T-helper 2 cell treated with Interferon-gamma antibody and Interleukin-4, amounts not matched to agents 100 ng/mL and 5 ng/mL, for 36 hours (primary cell): Measurements from ENCODE around the gene UBE2E1. TPM values are rescaled to one million over a fixed set of nuclear protein-coding genes. Genes with fewer than 3 reads are reported as not detected.

Experiments
- intact Hi-C: fragments of 100-400 bp; cut with micrococcal nuclease; formaldehyde crosslinking; loops from one replicate; pipeline ENCODE4 v1.15.1; 2023
- total RNA-seq: library from RNA; stranded (reverse); gene quantifications from 2 replicates; pipeline ENCODE4 v1.2.3, GENCODE V29; 2022

UBE2E1 gene
- total RNA-seq, 1 donor from 2014 or later: 68.5 TPM

GRCh38 chr3:23795096-23795495, 10.7 kb upstream of the UBE2E1 start:
- intact Hi-C loops: no loop called here

- intact Hi-C loops: no loop called here
These were observed 9.2 kb upstream of the UBE2E1 start for GRCh38 chr3:23796518-23796917.

DNA sequence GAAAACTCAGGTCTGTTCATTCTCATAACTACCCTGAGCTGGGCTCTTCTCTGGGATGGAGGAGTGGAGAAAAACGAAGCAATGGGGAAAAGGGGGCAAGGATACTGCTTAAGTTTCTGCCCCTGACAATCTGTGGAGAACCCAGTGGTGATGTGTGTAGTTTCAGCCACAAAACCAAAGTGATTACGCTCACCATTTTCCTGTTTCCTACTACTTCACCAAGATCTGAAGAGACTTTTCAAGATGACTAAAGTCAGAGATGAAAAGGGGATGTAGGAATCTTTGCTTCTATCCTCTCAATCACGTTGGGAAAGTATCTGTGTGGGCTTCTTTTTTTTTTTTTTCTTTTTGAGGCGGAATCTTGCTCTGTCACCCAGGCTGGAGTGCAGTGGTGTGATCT, 8.3 kb upstream of the UBE2E1 start:
- intact Hi-C loops: no loop called here

GRCh38 chr3:23798456-23798855, 7.3 kb upstream of the UBE2E1 start:
- intact Hi-C loops: no loop called here

- intact Hi-C loops: no loop called here
These were observed 6.9 kb upstream of the UBE2E1 start for GRCh38 chr3:23798876-23799275.

GRCh38 chr3:23800731-23801130, 5.0 kb upstream of the UBE2E1 start:
- intact Hi-C loops: loop anchor here (10.0 kb wide), 1 partner anchor 356 kb away; no protein-coding TSS in a partner anchor

GRCh38 chr3:23804441-23805209, 1.1 kb upstream of the UBE2E1 start:
- intact Hi-C loops: loop anchor here (1.0 to 10.0 kb wide), 4 partner anchors 113 to 602 kb away; partner anchors contain the start of genes NR1D2, RPL15 and UBE2E2

DNA sequence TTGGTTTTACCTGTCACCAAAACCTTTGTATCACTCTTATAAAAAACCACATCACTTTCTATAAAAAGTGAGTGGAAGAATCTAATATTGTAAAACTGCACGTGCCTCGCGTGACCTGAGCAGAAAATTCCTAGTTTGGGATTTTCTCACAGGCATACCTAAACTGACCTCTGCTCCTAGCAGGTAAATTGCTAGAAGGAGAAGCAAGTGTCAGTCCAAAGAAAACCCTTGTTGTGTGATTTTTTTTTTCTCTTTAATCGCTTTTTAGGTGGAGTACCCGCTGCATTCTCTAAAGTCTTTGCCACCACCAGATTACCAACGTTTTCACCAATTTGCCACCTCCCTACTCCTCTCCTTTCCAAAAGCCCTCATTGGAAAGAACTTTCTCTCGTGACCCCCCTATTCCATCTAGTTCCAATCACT, 534 bp upstream of the UBE2E1 start:
- intact Hi-C loops: loop anchor here (1.0 to 10.0 kb wide), 4 partner anchors 112 to 603 kb away; partner anchors contain the start of genes NR1D2, RPL15 and UBE2E2

- intact Hi-C loops: loop anchor here (5.0 to 10.0 kb wide), 2 partner anchors 362 to 604 kb away; partner anchors contain the start of gene UBE2E2
These were observed 1.0 kb downstream of the UBE2E1 start for GRCh38 chr3:23806534-23807423.

- intact Hi-C loops: loop anchor here (5.0 to 10.0 kb wide), 2 partner anchors 363 to 605 kb away; partner anchors contain the start of gene UBE2E2
These were observed 1.8 kb downstream of the UBE2E1 start for GRCh38 chr3:23807424-23808015.

DNA sequence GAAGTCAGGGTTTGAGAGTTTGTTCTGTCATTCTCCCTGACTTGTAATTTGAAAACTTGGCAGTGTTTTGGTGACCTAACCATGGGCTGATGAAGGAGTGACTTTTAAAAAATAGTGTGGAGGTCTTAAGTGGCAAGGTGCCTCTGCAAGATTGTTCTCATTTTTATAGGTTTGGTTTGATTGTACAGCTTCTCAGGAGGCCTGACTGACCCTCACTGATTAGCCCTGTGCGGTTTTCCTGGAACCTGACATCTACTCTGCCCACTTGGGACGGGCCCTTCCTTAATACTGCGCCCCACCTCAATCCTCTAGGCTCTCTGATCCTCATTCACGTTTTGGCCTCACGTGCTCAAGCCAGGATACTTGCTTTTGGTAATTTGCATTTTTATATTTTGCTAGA, 2.8 kb downstream of the UBE2E1 start:
- intact Hi-C loops: loop anchor here (5.0 to 10.0 kb wide), 2 partner anchors 364 to 606 kb away; partner anchors contain the start of gene UBE2E2

DNA sequence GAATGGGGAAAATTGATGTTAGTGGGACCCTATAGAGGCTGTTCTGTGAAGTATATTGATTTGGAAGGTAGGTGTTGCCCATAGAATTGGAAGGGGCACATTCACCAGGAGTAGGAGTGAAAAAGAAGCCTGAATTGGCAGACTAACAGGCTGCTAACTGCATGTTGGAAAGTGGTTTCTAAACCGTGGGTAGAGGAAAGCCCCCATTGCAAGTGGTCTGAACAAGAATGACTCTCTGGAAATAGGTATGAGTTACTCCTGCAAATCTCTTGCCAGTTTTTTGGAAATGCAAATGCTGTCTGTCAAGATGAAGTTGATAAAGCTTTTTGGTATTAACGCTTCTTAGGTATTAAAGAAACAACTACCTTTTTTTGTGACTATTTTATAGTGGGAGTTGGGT, 3.5 kb downstream of the UBE2E1 start:
- intact Hi-C loops: loop anchor here (5.0 to 10.0 kb wide), 2 partner anchors 364 to 607 kb away; partner anchors contain the start of gene UBE2E2

- intact Hi-C loops: loop anchor here (1.0 to 10.0 kb wide), 5 partner anchors 92 to 608 kb away; partner anchors contain the start of genes NKIRAS1, NR1D2, RPL15 and UBE2E2
These were observed 4.1 kb downstream of the UBE2E1 start for GRCh38 chr3:23809840-23810342.

DNA sequence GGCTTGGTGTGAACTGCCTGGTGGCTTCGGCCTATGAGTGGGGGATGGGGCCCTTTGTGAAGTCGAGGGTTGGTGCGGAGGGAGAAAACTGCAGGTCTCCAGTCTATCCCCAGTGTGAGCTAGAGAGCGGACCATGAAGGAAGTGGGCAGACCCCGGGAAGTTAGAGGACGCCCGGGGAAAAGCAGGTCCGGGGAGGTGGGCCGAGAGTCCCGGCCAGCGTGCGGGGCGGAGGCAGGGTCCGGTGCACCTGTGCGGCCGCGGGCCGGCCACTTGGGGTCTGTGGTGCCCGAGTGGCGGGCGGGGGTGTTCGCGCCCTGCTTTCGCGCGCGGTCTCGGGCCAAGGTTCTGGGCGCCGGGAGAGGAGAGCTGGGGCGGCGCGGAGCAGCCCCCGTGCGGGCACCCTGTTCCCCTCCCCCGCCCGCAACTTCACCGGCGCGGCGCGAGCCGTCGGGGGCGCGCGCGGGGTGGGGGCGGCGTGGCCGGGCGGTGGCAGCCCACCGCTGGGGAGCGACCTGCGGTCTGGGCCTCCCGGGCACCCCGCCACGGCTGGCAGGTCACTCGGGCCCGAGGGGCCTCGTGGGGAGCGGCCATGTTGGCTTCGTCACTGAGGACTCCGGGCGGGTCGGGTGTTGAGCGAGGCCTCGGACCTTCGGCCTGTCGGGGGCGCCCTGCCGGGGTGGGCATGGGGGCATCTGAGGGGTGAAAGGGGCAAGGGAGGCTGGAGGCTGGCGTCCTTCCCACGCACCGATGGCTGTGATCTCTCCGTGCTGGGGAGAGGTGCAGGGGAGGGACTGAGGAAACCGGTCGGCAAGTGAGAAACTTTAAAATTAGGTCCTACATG, 4.8 kb downstream of the UBE2E1 start:
- intact Hi-C loops: loop anchor here (1.0 to 5.0 kb wide), 3 partner anchors 92 to 135 kb away; partner anchors contain the start of genes NKIRAS1, NR1D2 and RPL15

DNA sequence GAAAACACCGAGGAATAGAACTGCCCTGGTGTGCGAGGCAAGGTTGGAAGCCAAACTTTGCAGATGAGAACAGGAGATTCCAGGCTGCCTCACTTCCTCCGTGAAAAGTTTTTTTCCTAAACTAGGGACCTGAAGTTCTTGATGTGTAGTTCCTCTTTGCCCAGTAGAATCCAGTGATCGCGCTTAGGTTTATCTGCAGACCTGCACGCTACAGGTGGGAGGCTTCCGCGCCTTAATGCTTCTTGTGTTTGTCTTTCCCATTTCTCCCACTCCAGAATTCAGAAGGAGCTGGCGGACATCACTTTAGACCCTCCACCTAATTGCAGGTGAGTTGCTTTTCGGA, 5.4 kb downstream of the UBE2E1 start:
- intact Hi-C loops: loop anchor here (2.0 to 5.0 kb wide), 2 partner anchors 91 to 106 kb away; partner anchors contain the start of genes NKIRAS1 and RPL15

DNA sequence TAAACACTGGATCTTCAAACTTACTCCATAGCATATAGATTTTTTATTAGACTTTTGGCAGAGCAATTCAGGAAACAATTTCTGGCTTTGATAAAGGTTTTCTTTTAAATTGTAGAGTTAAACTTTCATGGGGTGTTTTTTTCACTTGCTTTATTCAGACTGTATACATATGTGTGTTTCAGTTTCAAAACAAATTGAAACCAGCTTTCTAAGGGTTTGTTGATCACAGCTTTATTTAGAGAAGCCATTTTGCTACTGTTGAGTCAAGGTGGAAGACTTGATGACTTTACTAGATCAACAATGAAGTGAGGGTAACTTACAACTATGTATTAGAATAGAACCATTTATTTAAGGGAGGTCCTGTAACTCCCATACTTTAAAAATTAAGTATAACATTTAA, 6.2 kb downstream of the UBE2E1 start:
- intact Hi-C loops: loop anchor here (2.0 to 5.0 kb wide), 2 partner anchors 90 to 105 kb away; partner anchors contain the start of genes NKIRAS1 and RPL15

DNA sequence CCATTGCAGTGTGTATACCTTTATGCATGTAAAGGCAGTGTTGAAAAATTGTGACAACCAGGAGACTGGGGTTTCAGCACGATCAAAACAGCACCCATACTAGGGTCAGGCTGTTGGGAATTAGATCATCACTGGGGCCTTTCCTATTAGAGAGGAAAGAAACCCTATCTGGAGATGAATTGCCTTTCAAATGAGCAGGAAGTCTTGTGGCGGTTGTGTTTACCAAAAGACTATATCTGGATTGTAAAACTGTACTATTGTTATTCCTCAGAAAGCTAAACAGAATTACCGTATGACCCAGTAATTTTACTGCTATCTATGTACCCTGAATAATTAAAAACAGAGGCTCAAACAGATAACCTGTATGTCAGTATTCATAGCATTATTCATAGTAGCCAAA, 10.1 kb downstream of the UBE2E1 start:
- intact Hi-C loops: no loop called here

DNA sequence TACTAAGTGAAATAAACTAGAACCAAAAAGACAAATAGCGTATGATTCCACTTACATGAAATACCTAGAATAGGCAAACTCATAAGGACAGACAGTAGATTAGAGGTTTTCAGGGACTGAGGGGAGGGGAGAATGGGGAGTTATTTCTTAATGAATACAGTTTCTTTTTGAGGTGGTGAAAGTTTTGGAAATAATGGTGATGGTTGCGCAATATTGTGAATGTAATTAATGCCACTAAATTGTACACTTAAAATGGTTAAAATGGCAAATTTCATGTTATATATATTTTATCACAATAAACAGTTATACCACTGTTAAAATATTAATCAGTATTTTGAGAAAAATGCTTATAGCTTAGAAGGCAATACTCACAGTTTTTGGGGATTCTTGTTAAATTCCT, 11.0 kb downstream of the UBE2E1 start:
- intact Hi-C loops: no loop called here

DNA sequence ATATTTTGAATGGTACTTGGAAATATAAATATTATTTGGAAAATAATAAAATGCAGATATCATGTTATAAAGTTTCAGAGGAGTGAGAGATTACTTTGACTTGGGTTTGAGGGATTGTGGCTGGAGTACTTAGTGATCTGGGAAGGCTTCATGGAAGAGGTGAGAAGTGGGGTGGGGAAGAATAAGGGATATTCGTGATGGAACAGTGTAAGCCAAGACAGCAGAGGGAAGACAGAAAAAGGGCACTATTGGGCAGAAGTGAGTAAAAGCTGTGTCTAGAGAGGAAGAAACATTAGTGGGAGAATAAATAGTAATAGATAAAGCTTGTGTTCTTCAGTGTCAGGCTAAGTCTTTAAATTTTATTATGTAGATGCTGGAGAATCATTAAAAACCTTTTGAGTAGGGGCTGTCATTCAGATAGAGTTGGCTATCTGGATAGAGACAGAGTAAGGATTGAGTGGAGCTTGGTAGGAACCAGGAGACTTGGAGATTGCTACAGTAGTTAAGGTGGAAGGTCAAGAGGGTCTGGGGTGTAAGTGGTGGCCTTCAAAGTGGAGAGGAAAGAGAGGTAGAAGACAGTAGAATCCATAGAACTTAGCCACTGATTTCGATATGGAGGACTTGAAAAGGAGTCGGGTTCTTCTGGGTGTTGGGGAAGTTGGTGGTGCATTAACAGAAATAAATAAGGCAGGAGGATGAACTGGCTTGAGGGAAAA, 11.9 kb downstream of the UBE2E1 start:
- intact Hi-C loops: no loop called here
